HG03103 (cell line): ENCODE results near the gene LRMDA.

ENCODE experiments used
- ATAC-seq: cut with Tn5 transposase; IDR thresholded peaks from one replicate; pipeline ENCODE4 v1.9.1; 2021; ENCODE audit warnings: low read depth; ENCODE audit not compliant: unreplicated experiment

Gene LRMDA

GRCh38 chr10:75654772-75655171 is 223.3 kb downstream of the LRMDA start:
- no peak for ATAC-seq

DNA sequence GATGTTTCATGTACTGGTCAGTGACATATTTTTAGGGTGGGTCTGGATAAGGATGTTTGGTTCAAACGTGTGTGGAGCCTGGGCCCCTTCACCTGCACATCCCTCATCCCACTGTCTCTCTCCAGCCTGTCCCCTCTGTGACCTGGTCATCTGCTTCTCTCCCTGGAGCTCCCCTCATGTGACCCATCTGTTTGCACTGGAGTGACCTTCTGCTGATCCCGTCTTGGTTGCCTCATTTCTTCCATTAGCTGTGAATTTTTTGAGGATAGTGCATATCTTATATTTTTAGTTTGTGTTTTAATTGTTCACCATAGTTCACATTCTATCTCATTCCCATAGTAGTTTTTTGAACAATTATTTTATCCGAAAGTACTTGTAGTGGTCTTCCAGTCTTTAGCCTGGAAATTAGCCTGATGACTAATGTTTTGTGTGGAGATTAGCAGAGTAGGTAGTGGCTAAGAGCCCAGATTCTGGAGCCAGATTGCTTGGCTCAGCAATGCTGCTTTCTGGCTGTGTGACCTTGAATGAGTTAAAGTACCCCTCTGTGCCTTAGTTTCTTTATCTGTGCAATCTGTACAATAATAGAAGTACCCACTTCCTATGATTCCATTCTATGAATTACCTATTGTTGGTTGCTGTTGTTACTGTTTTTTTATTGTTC is 224.5 kb downstream of the LRMDA start:
- no peak for ATAC-seq

DNA sequence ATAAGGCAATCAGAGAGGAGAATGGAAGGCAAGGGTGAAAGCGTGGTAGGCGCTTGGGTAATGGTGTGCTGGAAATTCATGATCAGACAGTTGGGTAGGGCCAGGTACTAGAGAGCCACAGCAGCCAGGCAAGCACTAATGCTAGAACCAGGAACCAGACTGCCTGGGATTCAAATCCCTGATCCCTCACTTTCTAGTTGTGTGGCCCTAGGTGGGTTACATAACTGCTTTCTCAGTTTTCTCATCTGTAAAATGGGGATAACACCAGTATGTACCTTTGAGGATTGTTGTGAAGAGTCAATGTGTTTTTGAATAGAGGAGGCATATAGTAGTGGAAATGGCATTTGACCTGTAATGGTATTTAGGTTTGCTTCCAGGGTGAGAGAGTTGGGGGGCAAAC is 225.9 kb downstream of the LRMDA start:
- ATAC-seq = no peak

- ATAC-seq = no peak
Observed at GRCh38 chr10:75658036-75658435, 226.6 kb downstream of the LRMDA start.

DNA sequence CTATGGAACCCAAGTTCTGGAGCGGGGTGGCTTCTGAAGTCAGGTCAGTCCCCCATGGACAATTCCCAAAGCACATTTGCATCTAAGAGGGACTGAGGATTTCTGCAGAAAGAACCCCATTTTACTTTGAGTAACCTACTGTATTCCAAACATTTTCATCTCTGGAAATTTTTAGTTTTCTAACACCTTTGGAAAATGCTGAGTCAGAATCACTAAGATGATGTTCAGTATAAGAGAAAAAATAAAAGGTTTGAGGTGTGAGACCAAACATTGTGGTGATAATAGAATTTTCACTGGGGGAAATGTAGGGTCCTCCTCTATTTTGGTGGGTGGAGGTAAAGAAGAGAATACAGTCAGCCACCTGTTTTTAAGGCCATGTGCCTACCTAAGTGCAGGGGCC is 227.1 kb downstream of the LRMDA start:
- no peak for ATAC-seq

- no peak for ATAC-seq
Observed at GRCh38 chr10:75658915-75659314, 227.5 kb downstream of the LRMDA start.

DNA sequence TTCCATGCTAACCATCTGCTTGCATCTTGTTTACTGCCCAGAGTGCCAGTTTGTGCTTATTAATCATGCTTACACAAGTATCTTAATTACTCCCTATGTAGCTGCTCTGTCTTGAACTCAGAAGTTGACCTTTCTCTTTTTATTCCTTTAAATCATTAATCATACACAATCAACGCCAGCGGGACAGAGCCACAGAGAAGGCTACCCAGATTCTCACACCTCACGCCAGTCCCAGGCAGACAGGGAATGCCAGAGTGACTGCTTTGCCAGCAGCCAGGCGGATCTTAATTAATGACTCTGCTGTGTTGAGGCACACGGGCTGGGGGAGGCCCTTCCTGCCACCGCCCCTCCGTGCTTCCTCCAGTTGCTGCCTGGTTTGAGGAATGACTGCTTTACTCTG is 229.4 kb downstream of the LRMDA start:
- no peak for ATAC-seq

- no peak for ATAC-seq
Observed at GRCh38 chr10:75662715-75663114, 231.3 kb downstream of the LRMDA start.

DNA sequence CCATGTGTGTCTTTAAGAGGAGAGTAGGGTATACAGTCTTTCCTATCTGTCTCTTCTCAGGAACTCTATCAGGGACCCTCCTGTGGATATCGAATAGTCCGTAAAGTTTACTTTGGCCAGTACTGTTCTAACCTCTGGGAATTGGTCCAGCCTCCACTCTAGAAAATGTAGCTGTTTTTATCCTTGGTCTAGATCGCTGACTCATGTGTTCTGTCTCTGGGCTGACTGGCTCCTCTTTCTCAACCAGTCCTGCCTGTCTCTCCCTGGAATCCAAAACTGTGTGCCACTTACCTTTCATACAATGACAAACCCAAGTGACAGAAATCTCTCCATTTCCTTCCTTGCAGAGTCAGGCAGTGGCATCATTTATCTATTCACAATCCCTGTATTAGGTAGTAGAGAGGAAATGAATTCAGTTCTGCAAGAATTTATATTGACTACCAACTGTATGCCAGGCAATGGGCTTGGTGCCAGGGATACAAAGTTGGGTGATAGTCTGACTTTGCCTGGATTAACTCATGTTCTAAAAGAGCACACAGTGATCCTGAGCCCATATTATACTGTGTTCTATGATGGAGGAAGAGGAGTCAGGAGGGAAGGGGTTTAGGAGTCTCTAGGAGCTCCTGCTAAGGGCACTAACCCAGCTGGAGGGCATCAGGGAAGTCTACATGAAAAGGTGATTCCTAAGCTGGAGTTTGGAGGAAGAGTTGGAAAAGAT is 232.7 kb downstream of the LRMDA start:
- no peak for ATAC-seq

- no peak for ATAC-seq
Observed at GRCh38 chr10:75664968-75665367, 233.5 kb downstream of the LRMDA start.

GRCh38 chr10:75665707-75666106 is 234.3 kb downstream of the LRMDA start:
- no peak for ATAC-seq

GRCh38 chr10:75672111-75672671 is 240.8 kb downstream of the LRMDA start:
- no peak for ATAC-seq

DNA sequence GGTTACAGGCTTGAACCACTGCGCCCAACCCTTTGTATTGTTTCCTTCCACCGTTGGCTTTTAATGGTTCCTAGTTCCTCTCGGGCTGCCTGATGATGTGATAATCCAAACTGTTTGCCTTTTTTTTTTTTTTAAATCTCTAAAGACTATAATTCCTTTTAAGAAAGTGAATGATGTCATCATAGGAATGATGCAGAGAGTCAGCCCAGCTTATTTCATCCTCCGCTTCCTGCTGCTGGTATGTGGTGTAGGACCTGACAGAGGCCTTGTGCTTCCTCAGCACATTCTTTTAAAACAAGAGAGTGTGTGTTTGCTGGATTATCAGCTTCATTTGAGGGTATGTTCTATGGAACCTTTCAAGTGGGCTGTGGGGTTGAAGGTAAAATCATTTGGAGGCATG is 241.4 kb downstream of the LRMDA start:
- no peak for ATAC-seq

- ATAC-seq = no peak
Observed at GRCh38 chr10:75677541-75677940, 246.1 kb downstream of the LRMDA start.

- no peak for ATAC-seq
Observed at GRCh38 chr10:75678527-75678926, 247.1 kb downstream of the LRMDA start.

- ATAC-seq = no peak
Observed at GRCh38 chr10:75679536-75679935, 248.1 kb downstream of the LRMDA start.

- no peak for ATAC-seq
Observed at GRCh38 chr10:75681334-75681733, 249.9 kb downstream of the LRMDA start.

- ATAC-seq = no peak
Observed at GRCh38 chr10:75682649-75683557, 251.5 kb downstream of the LRMDA start.

DNA sequence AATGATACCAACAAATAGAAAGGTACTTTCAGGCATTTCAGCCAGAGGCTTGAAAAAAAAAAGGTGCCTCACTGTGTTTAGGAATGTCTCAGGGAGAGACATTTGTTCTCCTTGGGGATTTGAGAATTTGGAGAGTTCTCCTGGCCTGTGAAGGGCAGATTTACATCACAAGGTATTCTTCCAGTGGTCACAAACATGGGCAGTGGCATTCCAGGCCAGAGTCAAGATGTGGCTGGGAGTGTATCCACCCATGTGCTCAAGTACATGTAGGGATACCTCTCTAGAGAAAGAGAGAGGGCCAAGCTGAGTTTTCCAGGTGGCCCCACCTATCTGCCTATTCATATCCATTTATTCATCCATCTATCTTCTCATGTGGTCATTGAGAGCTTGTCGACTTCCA is 253.8 kb downstream of the LRMDA start:
- no peak for ATAC-seq

GRCh38 chr10:75688506-75689300 is 257.3 kb downstream of the LRMDA start:
- no peak for ATAC-seq
